Stimulated activated CD4-positive, alpha-beta T cell treated with anti-CD3 and anti-CD28 coated beads, Interleukin-1b, Interleukin-23, amount 100 ng/mL, for 4 hours (primary cell): Measurements from ENCODE around the gene CEP85L.

Experiments used
- DNase-seq, 2 donors: peaks; one replicate each; pipeline ENCODE4 v3.0.0-alpha.2; 2020; ENCODE audit warnings: low read depth in 2 of 2

The CEP85L gene

DNA sequence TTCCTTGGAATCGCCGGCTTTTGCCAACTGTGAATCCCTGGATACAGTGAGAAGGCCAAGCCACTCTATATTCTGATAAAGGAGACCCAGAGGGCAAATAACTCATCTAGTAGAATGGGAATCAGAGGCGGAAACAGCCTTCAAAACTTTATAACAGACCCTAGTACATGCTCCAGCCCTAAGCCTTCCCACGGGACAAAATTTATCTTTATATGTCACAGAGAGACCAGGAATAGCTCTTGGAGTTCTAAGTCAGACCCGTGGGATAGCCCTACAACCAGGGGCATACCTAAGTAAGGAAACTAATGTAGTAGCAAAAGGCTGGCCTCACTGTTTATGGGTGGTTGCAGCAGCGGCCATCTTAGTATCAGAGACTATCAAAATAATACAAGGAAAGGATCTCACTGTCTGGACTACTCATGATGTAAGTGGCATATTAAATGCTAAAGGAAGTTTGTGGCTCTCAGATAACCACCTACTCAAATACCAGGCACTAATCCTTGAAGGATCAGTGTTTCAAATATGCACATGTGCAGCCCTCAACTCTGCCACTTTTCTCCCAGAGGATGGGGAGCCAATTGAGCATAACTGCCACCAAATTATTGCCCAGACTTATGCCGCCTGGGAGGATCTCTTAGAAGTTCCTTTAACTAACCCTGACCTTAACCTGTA lies 29.5 kb downstream of the CEP85L start:
- DNase-seq: no peak

DNA sequence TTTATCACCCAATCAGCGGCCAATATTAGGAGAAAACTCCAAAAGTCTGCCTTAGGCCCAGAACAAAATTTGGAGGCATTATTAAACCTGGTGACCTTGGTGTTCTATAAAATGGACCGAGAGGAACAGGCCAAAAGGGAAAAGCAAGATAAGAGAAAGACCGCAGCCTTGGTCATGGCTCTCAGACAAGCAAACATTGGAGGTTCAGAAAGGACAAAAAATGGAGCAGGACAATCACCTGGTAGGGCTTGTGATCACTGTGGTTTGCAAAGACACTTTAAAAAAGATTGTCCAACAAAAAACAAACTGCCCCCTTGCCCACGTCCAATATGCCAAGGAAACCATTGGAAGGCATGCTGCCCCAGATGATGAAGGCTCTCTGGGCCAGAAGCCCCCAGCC lies 31.2 kb downstream of the CEP85L start:
- no peak for DNase-seq

- DNase-seq: peak; percentile 55 to 59
Measured at GRCh38 chr6:118618676-118619377, 32.6 kb downstream of the CEP85L start.

DNA sequence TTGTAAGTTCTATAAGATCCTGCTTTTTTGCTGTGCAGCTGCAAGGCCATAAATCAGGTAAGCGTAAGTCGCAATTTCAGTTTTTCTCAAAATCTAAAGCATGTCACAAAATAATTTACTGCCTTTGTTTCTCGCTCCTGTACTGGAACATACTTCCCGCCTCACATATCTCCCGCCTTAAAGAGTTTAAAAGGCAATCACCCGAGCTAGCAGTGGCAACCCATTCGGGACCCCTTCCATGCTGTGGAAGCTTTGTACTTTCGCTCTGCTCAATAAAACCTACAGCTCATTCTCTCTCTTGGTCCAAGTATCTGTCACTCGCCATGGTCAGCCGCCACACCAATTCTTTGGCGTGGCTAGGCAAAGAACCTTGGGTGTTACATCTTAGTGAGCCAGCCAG lies 34.0 kb downstream of the CEP85L start:
- no peak for DNase-seq

DNA sequence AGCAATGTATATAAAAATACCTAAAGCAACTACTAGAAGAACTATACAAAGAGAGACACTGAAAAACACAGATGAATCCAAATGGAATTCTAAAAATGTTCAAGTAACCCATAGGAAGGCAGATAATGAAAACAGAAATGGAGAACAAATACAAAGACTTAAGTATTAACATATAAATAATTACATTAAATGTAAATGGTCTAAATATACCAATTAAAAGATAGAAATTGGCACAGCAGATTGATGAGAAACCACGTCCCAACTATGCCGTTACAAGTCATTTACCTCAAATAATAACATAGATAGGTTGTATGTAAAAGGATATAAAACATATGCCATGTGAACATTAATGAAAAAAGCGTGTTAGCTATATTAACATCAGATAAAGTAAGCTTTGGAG lies 40.1 kb downstream of the CEP85L start:
- no peak for DNase-seq

GRCh38 chr6:118606858-118607257 lies 44.5 kb downstream of the CEP85L start:
- DNase-seq: no peak

GRCh38 chr6:118606268-118606667 lies 45.1 kb downstream of the CEP85L start:
- DNase-seq: no peak

- no peak for DNase-seq
Measured at GRCh38 chr6:118603372-118603771, 48.0 kb downstream of the CEP85L start.

DNA sequence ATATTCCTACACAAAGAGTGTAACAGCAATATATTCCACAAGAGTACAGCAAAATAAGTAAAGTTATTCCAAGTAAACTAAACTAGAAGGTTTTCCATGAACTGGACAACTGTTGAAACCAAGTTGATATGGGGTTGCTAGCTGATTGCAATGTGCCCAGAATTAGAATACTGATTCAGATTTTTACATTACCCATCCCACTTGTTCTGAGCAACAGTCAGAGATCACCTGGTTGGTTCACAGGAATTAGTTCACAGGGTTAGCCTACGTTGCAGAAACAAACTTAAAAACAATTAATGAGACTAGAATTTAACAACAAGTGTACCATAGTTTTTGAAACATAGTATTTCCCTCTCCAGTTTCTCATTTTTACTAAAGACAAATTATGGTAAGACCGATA lies 49.1 kb downstream of the CEP85L start:
- no peak for DNase-seq

DNA sequence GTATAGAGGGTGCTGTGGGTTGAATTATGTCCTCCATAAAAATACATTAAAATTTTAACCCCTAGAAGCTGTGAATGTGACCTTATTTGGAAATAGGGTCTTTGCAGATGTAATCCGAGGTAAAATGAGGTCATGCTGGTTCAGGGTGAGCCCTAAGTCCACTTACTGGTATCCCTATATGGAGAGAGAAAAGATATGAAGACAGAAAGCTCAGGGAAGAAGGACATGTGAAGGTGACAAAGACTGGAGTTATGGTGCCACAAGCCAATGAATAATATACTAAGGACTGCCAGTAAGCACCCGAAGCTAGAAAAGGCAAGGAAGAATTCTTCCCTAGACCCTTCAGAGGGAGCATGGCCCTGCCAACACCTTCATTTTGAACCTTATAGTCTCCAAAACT lies 53.1 kb downstream of the CEP85L start:
- DNase-seq: no peak

GRCh38 chr6:118597636-118598035 lies 53.8 kb downstream of the CEP85L start:
- DNase-seq: no peak

- DNase-seq: no peak
Measured at GRCh38 chr6:118596774-118597320, 54.5 kb downstream of the CEP85L start.

DNA sequence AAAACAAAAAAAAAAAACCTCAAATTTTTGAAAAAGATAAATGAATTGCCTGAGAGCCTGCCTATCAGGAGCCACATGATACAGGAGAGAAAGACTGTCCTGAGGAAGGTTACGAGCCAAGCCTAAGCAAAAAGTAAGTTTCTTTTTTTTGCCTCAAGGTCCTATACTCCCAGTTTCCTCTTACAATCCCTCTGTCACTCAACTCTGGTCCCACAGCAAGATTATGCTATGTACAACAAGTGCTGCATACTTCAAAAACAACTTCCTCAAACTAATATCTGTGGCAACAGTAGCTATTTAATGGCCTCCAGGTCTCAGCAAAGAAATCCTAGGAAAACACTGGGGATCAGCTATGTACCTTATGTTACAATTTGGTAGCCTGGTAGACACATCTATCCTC lies 56.5 kb downstream of the CEP85L start:
- no peak for DNase-seq

GRCh38 chr6:118591897-118592296 lies 59.5 kb downstream of the CEP85L start:
- no peak for DNase-seq

DNA sequence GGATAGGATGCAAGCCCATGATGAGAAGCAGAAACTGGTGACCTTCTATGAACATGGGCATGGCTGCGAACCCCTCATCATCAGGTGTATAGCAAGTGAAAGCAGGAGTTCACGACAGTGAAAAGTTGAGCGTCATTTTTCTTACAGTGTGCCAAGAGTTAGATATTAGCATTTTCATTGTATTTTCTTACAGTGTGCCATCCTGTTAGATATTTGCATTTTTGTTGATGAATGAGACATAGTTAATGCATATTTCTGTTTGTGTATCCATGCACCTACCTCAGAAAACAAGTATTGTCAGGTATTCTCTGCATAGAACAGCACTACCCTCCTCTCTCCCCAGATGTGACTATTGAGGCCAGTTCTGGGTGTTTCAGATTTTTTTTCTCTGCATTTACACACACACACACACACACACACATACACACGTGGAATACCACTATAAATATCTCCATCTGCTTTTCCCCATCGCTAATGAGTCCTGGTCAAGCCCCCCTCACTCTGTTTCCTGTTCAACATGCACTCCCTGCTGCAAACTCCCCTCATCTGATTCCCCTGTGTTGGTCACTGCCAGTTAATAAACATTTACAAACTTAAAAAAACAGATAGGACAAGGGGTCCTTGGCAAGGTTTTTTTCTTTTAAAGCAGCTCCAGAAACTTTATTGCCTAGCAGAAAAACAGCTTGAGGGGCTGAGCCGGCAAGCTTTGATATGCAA lies 61.6 kb downstream of the CEP85L start:
- no peak for DNase-seq

- DNase-seq: no peak
Measured at GRCh38 chr6:118589186-118589585, 62.2 kb downstream of the CEP85L start.

DNA sequence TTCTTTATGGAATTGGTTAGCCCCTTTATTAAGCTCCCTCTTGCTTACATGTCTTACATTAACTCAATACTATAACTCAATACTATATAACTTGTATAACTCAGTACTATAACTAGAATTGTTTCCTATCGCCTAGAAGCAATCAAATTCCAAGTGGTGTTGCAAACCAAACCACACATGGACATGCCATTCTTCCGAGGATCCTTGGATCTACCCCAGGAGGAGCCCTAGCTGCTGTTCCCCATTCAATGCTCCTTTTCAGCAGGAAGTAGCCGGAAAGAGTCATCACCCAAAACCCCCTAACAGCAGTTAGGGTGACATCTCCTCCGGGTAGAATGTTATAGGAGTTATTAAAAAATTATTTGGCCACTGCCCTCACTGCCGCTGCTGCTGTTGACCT lies 62.8 kb downstream of the CEP85L start:
- no peak for DNase-seq

GRCh38 chr6:118586746-118587485 lies 64.5 kb downstream of the CEP85L start:
- no peak for DNase-seq

GRCh38 chr6:118584911-118585310 lies 66.5 kb downstream of the CEP85L start:
- no peak for DNase-seq

GRCh38 chr6:118581489-118581959 lies 69.9 kb downstream of the CEP85L start:
- no peak for DNase-seq

DNA sequence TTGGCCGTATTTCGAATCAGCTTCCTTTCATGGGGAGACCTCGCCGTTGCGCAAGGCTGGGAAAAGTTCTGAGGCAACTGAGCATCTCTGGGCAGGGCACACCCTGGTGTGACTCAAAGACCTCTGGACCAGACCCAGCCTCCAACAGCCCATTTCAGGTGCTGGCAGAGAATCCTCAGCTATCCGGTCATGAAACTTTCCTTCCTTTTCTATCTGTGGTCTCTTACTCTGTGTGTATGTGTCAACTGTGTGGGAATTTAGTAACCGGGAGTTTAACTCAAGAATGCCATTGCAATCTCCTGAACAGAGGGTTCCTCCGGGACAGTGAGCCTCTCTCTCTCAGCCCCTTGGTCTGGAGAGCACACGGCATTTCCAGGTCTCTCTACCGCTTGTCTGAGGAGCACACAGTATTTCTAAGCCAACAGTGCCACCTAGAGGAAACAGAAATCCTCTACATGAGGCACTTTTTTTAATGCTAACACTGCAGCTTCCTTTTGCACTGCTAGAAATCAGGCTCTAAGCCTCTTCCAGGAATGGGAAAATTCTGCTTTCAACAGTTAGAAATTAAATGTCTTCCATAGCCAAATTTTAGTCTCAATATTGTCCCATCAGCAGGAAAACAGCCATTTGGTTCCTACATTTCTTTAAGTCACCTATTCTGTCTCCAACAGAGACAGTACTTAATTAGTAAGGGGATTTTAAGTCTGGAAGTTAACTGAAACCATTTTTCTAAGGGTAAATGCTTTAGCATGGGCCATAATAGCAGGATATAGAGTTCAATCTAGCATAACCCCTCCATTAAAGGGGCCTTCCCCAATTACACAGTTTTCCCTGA lies 70.6 kb downstream of the CEP85L start:
- DNase-seq: no peak
